HG03280 (cell line): Measurements from ENCODE around the gene MEGF11.

ENCODE experiments used
- ATAC-seq: cut with Tn5 transposase; IDR thresholded peaks from one replicate; pipeline ENCODE4 v1.9.1; 2021; ENCODE audit warnings: mild to moderate bottlenecking, moderate library complexity; ENCODE audit not compliant: unreplicated experiment

MEGF11 gene

DNA sequence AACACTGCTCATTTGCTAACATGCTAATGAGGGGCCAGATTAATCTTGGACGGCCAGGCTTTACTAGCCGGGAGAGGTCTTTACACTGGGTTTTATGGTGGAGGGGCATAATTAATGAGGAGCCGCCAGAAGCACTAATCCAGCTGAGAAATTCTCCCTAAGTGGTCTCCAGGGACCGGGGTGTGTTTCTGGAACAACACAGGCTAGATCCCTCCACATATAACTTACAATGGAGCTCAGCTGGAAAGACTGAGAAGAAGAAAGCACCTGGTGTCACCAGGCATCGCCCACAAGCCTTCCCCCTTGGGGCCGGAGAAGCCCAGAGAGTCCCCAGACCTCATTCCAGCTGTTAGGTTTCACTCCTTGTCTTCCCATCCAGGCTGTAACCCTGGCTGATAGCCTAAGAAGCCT is 127.5 kb downstream of the MEGF11 start:
- no peak for ATAC-seq

DNA sequence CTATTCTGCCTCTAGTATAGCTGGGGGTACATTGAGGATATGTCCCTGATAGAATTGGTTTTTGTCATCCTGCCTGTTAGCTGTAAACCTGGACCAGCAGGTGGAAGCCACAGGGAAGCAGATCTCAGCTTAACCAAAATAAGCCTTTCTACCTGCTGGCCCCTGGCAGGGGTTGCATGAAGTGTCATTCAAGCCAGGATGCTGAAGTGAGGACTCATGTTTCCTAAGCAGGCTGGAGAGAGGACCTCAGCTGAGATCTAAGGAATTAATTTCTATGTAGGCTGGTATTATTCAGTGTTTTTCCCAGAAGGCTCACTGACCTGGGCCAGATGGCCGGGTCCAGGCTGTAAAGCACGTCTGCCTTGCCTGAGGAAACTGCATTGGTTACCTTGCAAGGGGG is 128.9 kb downstream of the MEGF11 start:
- ATAC-seq = no peak

DNA sequence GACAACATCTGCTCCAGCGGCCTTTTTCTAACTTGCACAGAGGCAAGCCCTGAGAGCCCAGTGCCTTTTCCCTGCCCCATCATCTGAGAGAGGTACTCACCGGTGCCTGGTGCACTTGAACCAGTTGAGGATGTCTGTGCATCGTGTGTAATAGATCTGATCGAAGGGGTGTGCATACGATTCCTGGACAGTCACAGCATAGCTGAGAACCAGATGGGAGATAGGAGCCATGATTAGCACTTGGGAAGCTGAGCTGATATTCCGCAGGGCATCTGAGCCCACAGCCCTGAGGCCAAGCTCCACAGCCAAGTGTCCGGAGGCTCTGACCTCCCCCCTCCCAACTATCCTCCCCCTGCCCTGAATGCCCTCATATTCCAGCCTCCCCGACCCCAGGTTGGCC is 129.8 kb downstream of the MEGF11 start:
- no peak for ATAC-seq

DNA sequence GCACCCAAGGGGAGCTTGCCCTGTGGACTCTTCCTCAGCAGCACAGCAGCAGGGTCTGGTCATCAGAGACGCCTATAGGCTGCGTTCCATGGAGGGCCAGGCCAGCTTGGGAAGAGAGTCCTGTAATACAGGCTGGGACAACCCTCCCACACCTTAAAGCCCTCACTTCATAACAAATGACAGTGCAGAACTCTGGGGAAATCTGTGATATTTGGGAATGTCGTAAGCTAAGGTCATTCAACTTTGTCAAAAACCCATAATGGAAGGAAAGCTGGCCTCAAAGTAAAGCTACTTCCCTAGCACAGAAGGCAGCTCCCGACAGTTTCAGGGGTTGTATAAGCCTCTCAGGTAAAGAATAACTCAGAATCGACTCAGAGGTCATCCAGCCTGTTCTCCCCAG is 133.1 kb downstream of the MEGF11 start:
- no peak for ATAC-seq

DNA sequence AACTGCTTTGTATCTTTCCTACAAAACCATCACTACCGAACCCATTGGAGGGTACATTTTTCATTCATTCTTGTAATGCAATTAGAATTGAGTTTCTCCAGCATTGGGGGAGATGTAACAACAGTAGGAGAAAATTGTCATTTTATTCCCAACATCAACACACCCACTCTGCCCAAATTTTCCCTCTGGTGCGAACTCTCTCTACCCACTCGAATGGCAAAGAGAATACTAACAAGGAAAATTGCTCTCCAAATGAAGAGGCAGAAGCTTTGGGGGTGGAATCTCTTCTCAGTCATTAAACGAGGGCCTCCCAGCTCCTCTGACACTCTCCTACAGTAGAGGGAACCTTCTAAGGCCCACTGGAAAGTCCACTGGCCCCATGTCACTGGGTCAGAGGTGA is 135.7 kb downstream of the MEGF11 start:
- no peak for ATAC-seq

DNA sequence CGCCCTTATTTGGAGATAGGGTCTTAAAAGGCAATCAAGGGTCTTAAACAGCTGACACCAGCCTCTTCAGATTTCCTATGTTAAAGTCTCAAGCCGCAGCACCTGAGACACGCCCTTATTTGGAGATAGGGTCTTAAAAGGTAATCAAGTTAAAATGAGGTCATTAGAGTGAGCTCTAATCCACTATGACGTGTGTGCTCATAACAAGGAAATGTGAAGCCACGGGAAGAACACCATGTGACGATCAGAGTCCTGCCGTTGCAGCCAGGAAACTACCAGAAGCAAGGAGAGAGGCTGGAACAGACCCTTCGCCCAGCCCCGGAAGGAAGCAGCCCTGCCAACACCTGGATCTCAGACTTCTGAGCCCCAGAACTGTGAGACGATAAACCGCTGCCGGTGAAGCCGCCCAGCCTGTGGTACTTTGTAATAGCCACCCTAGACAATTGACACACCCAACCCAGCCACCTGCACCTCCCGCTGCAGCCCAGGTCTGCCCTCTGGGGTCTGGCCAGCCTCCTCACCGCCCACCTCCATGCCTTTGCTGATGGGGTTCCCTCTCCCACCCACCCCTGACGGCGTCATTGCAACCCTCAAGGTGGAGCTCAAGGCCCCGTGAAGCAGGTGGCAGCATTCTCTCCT is 137.9 kb downstream of the MEGF11 start:
- ATAC-seq = no peak

DNA sequence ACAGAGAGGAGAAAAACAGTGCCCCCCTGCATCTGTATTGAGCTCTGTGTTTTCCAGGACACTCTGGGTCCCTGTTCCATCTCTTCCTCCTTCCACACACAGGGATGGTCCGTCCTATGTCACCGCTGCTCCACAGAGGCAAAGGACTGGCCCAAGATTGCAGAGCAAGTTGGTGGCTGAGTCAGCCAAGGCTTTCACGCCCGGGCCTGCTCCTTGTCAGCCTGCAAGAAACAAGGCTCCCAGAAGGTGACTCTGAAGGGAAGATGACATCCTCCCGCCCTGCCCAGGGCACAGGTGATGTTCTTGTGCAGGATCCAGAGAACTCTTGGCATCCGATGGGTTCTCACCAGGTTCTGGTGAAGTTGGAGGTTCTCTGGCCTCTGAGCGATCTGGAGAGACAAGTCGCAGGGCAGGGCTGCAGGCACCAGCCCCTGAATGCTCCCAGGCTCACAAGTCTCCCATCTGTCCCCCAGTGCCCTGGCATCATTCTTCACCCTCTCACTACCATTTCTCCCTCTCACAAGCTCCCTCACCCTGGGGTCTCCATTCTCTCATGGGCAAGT is 138.6 kb downstream of the MEGF11 start:
- ATAC-seq = no peak

DNA sequence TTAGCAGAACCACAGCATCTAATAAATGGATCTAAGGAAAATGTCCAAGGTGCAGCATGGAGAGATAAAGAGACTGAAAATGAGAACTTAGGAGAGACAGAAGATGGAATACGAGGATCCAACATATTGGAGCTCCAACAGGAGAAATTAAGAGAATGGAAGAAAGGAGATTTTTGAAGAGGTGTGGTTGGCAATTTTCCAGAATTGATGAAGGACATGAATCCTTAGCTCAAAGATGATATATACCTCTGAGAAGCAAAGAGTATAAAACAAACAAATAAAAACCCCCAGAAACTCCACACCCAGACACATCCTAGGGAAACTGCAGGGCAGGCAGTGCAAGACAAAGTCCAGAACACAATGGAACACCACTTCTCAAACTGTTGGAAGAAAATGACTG is 141.2 kb downstream of the MEGF11 start:
- no peak for ATAC-seq

DNA sequence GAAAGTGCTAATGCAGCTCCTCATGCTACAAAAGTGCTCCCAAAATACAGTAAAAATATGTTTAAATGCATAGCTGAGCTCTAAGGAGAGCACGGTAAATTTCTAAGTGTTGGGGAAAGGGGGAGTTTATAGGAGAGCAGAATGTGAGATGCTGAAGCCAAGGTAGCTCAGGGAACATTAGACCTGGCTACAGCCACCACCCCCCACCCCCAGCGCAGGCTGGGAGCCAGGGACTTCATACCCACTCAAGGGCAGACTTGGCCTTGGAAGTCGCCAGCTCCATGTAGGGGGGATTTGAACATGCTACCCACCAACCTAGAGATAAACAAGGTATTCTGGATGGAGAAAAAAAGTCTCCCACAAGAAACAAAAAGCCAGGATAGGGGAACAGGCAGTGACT is 142.2 kb downstream of the MEGF11 start:
- no peak for ATAC-seq

DNA sequence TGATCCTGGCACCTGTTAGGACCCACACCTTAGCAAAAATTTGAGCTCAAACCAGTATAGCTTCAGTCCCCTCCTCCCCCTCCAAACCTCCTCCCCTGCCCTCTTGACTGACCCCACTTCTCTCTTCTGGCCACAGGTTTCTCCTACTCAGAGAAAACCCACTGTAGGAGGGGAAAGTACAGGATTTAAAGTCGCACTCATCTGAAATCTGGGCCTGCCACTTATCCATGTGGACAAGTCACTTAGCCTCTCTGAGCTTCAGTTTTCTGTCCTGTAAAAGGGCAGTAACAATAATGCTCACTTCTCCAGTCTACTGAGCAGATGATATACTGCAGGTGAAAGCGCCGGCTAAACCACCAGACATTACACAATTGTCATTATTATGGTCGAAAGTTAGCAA is 142.7 kb downstream of the MEGF11 start:
- ATAC-seq = no peak

DNA sequence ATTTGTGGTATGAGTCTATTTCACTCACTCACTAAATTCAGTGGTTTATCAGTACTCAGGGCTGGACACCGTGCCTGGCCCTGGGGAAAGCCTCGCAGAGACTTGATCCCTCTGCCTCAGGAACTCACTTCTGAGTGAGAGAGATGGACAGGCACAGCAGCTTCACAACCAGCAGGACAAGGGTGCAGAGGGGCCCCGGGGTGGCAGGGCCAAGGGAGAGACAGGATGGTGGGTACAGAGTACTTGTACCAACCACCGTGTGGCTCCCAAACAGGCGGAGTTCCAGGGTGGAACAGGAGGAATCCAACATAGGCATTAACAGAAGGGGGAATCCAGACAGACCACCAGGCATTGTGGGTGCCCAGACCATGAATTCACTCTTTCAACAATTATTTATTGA is 143.7 kb downstream of the MEGF11 start:
- ATAC-seq = no peak

DNA sequence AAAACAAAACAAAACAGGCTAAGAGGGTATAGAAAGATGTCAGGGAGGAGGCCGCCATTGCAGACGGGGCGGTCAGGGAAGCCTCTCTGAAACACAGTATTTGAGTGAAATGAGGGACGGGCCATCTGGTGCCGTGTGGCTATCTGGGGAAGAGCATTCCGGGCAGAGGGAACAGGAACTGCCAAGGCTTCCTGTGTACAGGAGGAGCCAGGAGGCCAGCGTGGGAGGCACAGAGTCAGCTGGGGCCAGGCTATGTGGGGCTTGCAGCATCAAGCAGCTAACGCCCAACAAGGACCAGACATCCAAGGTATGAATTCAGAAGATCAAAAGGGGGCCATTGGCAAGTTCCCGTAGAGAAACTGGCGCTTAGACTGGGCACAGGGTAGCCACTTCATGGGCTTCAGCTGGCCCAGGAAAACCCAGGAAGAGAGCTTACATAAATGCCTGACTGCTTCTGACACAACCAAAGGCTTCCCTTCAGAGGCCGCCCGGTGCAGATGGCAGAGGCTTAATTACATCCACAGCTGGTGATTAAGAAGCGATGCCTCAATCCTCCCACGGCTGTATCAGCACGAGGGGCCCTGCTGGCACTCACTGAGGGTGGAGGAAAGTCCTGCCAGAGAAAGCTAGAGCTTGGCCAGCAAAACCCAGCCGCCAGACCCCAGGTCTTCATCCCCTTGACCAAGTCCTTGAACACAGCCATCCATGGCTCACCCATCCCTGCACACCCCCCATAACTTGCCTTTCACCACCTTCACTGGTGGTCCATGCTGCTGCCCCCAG is 144.9 kb downstream of the MEGF11 start:
- ATAC-seq = no peak

DNA sequence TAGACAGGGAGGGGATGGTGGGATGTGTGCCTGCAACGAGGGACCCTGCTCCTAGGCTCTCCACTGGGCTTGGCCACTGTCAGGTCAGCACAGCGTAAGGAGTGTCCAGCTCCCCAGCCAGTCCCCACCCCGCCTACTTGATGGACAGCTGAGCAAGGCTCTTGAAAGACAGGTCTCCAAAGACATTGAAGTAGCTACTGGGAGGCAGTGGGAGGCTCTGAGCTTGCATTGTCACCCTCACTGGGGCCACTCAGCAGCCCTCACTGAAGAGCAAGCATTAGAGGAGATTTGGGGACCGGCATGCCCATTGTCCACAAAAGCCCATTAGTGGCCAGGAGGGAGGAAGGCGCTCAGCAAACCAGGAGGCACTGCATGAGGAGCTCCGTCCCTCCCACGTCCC is 146.5 kb downstream of the MEGF11 start:
- no peak for ATAC-seq

DNA sequence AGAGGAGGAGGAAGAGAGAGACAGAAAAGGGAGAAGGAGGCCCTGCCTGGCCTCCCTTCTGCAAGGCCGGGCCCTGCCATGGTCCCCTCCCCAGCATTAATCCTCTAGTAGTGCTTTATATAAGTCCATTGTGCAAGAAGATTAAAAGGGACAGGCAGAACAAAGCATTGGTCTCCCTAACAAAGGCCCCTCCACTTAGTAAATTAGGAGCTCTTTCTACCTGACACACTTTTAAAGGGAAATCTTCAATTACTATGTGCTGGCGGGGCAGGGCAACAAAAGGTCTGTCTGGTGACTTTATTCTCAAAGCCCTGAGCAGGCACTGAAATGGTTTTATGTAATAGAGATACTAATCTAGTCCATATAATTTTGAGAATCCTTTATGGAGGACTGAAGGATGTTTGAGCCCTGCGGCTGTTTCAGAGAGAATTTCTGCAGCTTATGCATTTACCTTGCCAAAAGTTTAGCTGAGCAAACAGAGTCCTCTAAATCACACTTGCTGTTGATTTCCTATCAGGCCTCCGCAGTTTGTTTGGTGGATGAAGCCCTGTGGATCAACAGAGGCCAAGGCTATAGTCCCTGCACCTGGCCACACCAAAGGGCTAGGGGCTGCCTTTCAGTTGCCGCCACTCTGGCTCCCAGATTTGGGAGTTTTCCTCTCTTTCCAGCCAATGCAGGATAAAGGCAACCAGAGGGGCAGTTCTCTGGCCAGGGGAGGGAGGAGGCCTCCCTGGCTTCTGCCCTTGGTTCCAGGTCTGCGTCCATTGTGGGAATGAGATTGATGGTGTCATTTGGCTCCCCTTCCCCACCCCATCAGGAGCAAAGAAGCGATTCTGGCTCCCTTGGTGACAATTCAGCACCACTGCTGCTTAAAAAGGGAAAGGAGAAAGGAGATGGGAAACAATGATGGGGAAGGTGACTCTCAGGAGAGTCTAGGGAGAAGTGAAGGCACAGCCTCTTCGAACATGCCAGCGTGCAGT is 148.0 kb downstream of the MEGF11 start:
- no peak for ATAC-seq

DNA sequence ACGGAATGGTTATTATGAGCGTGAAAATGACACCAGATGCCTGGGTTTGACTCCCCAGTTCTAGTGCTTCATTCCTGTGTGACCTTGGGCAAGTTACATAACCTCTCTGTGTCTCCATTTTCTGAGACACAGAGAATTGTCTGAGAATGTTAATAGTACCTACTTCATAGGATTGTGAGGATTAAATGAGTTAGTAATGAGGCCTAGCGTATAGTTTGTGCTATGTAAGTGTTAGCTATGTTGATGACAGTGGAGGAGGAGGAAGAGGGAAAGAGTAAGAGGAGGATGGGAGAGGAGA is 150.3 kb downstream of the MEGF11 start:
- ATAC-seq = no peak

DNA sequence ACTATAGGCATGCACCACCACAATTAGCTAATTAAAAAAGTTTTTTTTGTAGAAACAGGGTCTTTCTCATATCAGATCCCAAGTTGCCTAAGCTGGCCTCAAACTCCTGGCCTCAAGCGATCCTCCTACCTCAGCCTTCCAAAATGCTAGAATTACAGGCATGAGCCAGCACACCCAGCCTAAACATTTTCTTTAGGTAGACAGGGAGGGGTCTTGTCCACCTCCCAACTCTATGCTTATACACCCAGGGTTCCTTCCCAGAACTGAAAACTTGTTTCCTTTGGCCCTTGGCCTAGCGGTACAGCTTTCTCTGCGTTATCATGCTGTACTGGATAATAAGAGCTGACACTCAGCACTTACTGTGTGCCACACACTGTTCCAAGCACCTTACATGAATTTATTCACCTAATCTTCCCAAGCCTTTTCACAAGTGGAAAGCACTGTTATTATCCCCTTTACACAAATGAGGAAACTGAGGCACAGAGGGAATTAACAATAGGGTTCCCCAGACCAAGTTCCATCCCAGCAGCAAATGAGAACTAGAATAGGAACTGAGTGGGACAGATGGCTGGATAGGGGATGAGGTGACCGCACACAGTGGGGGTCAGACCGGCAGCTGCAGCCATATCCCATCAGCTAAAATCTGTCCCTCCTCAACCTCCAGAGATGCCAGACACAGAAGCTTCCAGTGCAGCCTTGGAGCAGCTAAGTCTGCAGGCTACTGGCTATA is 150.8 kb downstream of the MEGF11 start:
- ATAC-seq = no peak

DNA sequence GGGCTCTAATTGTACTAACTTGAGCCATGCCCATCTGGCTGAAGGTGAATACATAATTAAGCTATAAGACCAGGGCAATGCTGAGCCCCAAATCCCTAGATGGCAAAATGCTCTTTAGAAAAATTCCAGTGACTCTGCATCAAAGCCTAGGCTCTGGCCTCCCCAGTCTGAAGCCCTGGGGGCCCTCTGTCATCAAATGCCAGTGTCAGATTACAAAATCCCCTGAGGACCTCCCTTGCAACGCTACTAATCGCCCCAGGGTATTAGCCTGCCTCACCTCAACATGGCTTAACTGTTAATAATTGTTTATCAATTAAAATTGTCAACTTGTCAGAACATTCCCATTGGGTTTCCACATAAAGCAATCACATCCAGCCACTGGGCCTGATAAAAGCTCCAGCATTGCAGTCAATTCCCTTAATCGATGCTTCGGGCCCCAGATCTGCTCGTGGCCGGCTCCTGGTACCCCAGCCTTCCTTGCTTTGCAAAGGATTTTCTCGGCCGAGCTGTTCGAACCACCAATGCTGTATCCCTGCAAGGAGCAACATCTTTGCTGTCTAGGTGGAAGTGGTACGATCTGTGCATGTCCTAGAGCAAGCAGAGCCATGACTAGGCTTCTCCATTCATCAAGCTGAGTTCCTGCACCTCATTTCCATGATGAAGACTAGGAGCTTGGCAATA is 151.7 kb downstream of the MEGF11 start:
- no peak for ATAC-seq

DNA sequence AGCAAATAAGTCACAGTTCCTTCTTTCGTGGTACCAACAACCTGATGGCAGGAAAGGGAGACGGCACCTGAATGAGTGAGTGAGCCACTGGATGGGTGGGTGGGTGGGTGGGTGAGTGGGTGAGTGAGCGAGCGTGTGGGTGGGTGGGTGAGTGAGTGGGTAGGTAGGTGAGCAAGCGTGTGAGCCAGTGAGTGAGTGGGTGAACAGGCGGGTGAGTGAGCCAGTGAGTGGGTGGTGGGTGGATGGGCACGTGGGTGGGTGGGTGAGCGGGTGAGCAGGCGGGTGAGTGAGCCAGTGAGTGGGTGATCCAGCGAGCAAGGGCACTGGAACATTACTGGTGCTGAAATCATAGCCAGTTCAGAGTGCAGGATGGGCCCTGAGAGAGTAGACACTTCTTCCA is 152.8 kb downstream of the MEGF11 start:
- ATAC-seq = no peak

DNA sequence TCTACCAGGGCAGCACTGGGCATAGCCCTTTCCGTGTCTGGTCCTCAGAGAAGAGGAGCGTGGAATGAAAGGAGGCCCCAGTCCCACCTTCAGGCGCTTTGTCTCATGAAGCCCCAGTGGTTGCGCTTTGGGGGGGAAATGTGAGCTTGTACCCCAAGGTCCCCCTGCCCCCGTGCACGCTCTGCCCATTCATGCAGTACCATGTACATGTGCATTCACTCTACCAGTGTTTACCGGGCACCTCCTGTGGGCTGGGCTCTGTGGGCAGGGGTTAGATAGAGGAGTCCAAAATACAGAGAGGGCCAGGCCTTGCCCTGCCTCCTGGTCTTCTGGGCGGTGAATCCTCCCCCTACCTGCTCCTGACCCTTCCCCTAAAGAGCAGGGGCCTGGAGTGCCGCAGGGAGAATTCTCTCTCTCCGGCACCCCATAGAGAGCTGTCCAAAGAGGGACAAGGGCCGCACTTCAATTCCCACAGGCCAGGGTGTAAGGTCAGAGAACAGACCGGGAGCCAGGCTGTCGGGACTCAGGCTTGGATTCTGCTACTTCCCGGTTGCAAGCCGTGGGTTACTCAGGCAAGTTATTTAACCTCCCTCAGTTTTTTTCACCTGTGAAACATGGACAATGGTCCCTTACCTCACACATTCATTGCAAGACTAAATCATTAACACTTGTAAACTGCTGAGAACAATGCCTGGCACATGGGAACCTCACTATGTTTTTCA is 153.4 kb downstream of the MEGF11 start:
- ATAC-seq = no peak

DNA sequence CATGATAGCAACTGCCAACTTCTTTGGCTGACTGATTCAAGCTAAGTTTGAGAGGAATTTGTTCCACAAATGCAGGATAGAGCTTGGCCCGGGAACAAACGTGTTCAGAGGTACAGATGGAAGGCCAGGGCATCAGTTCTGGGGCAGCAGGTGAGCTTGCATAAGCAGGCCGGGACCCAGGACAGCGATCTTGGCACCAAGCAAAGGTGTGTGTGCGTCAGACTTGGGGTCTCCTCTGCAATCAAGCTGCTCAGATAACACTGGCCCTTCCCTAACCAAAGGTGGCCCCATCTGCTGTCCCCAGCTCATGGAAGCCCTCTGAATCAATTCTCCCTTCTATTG is 155.6 kb downstream of the MEGF11 start:
- ATAC-seq = no peak
